GM21390 (cell line): Measurements from ENCODE around the gene C10orf143.
"Not testable (repeated sequence)": the region's sequence is repeated elsewhere in the genome, so short reads cannot be mapped to it uniquely, and the experiment has no call there.

ENCODE experiments used
- ATAC-seq: cut with Tn5 transposase; IDR thresholded peaks from one replicate; pipeline ENCODE4 v1.9.1; 2021; ENCODE audit not compliant: unreplicated experiment

C10orf143 gene

GRCh38 chr10:130112821-130113220 lies 2.2 kb upstream of the C10orf143 start:
- no peak for ATAC-seq

GRCh38 chr10:130111852-130112180 lies 1.2 kb upstream of the C10orf143 start:
- ATAC-seq: no peak

- ATAC-seq: peak; percentile 80
Observed at GRCh38 chr10:130111113-130111851, 652 bp upstream of the C10orf143 start.

GRCh38 chr10:130109796-130110245 lies 809 bp downstream of the C10orf143 start:
- ATAC-seq: no peak

GRCh38 chr10:130108934-130109604 lies 1.6 kb downstream of the C10orf143 start:
- no peak for ATAC-seq

- not testable (repeated sequence) for ATAC-seq
Observed at GRCh38 chr10:130108146-130108545, 2.5 kb downstream of the C10orf143 start.

GRCh38 chr10:130105724-130106123 lies 4.9 kb downstream of the C10orf143 start:
- no peak for ATAC-seq

- no peak for ATAC-seq
Observed at GRCh38 chr10:130099344-130099743, 11.3 kb downstream of the C10orf143 start.

GRCh38 chr10:130090565-130090964 lies 20.1 kb downstream of the C10orf143 start:
- ATAC-seq: not testable (repeated sequence)

GRCh38 chr10:130080461-130080814 lies 30.2 kb downstream of the C10orf143 start:
- ATAC-seq: no peak

- no peak for ATAC-seq
Observed at GRCh38 chr10:130079614-130080460, 30.8 kb downstream of the C10orf143 start.

- no peak for ATAC-seq
Observed at GRCh38 chr10:130078120-130078519, 32.5 kb downstream of the C10orf143 start.

- no peak for ATAC-seq
Observed at GRCh38 chr10:130076681-130077080, 33.9 kb downstream of the C10orf143 start.

GRCh38 chr10:130074639-130075038 lies 36.0 kb downstream of the C10orf143 start:
- no peak for ATAC-seq

GRCh38 chr10:130073912-130074311 lies 36.7 kb downstream of the C10orf143 start:
- ATAC-seq: no peak

GRCh38 chr10:130072247-130072646 lies 38.4 kb downstream of the C10orf143 start:
- no peak for ATAC-seq

- ATAC-seq: no peak
Observed at GRCh38 chr10:130067893-130068292, 42.7 kb downstream of the C10orf143 start.

- ATAC-seq: no peak
Observed at GRCh38 chr10:130066743-130067142, 43.9 kb downstream of the C10orf143 start.

- no peak for ATAC-seq
Observed at GRCh38 chr10:130065251-130065650, 45.4 kb downstream of the C10orf143 start.

- ATAC-seq: no peak
Observed at GRCh38 chr10:130064783-130065182, 45.8 kb downstream of the C10orf143 start.

- no peak for ATAC-seq
Observed at GRCh38 chr10:130062976-130063375, 47.7 kb downstream of the C10orf143 start.

GRCh38 chr10:130062201-130062600 lies 48.4 kb downstream of the C10orf143 start:
- no peak for ATAC-seq
